Measurements from ENCODE around the gene C13orf46.

GRCh38 chr13:113915786-113916329 lies 58.0 kb downstream of the C13orf46 start:
- TF ChIP-seq GABPA (IDR thresholded peaks at IDR 0.05; ENCODE audit: low read depth), result no peak
- TF ChIP-seq REST (IDR thresholded peaks at IDR 0.05; ENCODE audit: insufficient replicate concordance, low read depth), result no peak
- TF ChIP-seq CTCF (IDR thresholded peaks at IDR 0.05; ENCODE audit: insufficient read depth, low read length), result no peak
- TF ChIP-seq POLR2AphosphoS5 (IDR thresholded peaks at IDR 0.05; ENCODE audit: low read depth), result no peak
- TF ChIP-seq SPI1 (IDR thresholded peaks at IDR 0.05; ENCODE audit: borderline replicate concordance, low read depth), result no peak

All from HL-60 (cell line).